CD4-positive, alpha-beta T cell (primary cell): Measurements from ENCODE around the gene MACROD2. TPM values are rescaled to one million over a fixed set of nuclear protein-coding genes. Genes with fewer than 3 reads are reported as not detected.

ENCODE experiments used
- ATAC-seq: fragments of 200-7000 bp; cut with Tn5 transposase; one replicate; pipeline ENCODE4 v1.10.0; 2022; ENCODE audit warnings: mild to moderate bottlenecking; ENCODE audit not compliant: poor library complexity
- CTCF ChIA-PET: fragments of 350-600 bp; sonication (Branson Sonifier 250); formaldehyde crosslinking; loops from one replicate; lab custom pipeline; 2021; ENCODE audit warnings: antibody characterized with exemption, inconsistent platforms; lab: Charles Lee
- POLR2A ChIA-PET: fragments of 350-600 bp; sonication (Branson Sonifier 250); formaldehyde crosslinking; loops from one replicate; lab custom pipeline; 2021; ENCODE audit warnings: antibody characterized with exemption, inconsistent platforms; lab: Charles Lee
- DNase-seq, 14 experiments: peaks; one replicate each; pipeline ENCODE4 v3.0.0-alpha.2; 2013 to 2020; ENCODE audit warnings: mixed read lengths in 2 of 14
- H3K27ac ChIP-seq, 2 donors: one replicate each; pipeline versions ENCODE4 v1.5.1 to v1.7.0; 2013; ENCODE audit warnings: low read length in 2 of 2, low read depth in 1 of 2, mild to moderate bottlenecking in 1 of 2
- H3K27me3 ChIP-seq, 2 experiments: 1 replicate in 1 of 2; 2 replicates in 1 of 2; pipeline versions ENCODE4 v1.6.1 to v1.7.0; 2013; ENCODE audit warnings: low read length in 2 of 2, control low read depth in 1 of 2, mild to moderate bottlenecking in 1 of 2, moderate library complexity in 1 of 2; ENCODE audit not compliant: insufficient read depth in 2 of 2, control insufficient read depth in 1 of 2
- H3K36me3 ChIP-seq: one replicate; pipeline ENCODE4 v1.6.1; 2013; ENCODE audit warnings: low read length, control low read depth; ENCODE audit not compliant: insufficient read depth
- H3K4me1 ChIP-seq: one replicate; pipeline ENCODE4 v1.6.1; 2013; ENCODE audit warnings: low read length, control low read depth; ENCODE audit not compliant: insufficient read depth
- H3K4me3 ChIP-seq: one replicate; pipeline ENCODE4 v1.5.1; 2013; ENCODE audit warnings: mild to moderate bottlenecking, low read length, moderate library complexity
- H3K9me3 ChIP-seq, 2 experiments: 1 replicate in 1 of 2; 2 replicates in 1 of 2; pipeline versions ENCODE4 v1.6.1 to v1.7.0; 2013; ENCODE audit warnings: low read length in 2 of 2, mild to moderate bottlenecking in 2 of 2, control low read depth in 1 of 2, moderate library complexity in 1 of 2; ENCODE audit not compliant: control insufficient read depth in 1 of 2, insufficient read depth in 1 of 2
- H3K27ac Mint-ChIP-seq: one replicate; pipeline ENCODE4 v1.8.0; 2020; ENCODE audit warnings: mixed read lengths
- H3K27me3 Mint-ChIP-seq: one replicate; pipeline ENCODE4 v1.8.0; 2021; ENCODE audit warnings: mixed read lengths
- H3K36me3 Mint-ChIP-seq: one replicate; pipeline ENCODE4 v1.8.0; 2021; ENCODE audit warnings: low read depth, mixed read lengths
- H3K4me1 Mint-ChIP-seq: one replicate; pipeline ENCODE4 v1.8.0; 2021; ENCODE audit warnings: low read depth, mixed read lengths
- H3K4me3 Mint-ChIP-seq: one replicate; pipeline ENCODE4 v1.8.0; 2020; ENCODE audit warnings: mild to moderate bottlenecking, mixed read lengths
- H3K9me3 Mint-ChIP-seq: one replicate; pipeline ENCODE4 v1.8.0; 2020; ENCODE audit warnings: mixed read lengths
- CTCF ChIP-seq: fragments of 200-600 bp; IDR thresholded peaks from one replicate; pipeline ENCODE4 v1.8.0; 2022; ENCODE audit warnings: antibody characterized with exemption, mild to moderate bottlenecking
- intact Hi-C, 2 experiments: fragments of 100-400 bp; cut with DNase I in 1 of 2; cut with micrococcal nuclease in 1 of 2; formaldehyde crosslinking; loops; one replicate each; pipeline versions ENCODE4 v1.15.1 to v1.9.0; 2023 to 2025; cut with DNase I, micrococcal nuclease
- total RNA-seq, 174 experiments: library from RNA in 2 of 174; stranded (reverse) in 2 of 174; gene quantifications; one replicate each; pipeline ENCODE4 v1.2.3 and lab custom pipeline; 2021 to 2026

The MACROD2 gene
- total RNA-seq, 2 experiments from 2014 or later, result not detected

GRCh38 chr20:14049111-14049510, 53.8 kb downstream of the MACROD2 start:
- POLR2A ChIA-PET, result no interaction called here
- Mint-ChIP-seq H3K4me3 (no peak overlapping the region), H3K4me1 (no peaks in the 10 kb centered on the region), H3K9me3 (no peaks in the 10 kb centered on the region), H3K27ac (no peak overlapping the region), H3K27me3 (no peaks in the 10 kb centered on the region), H3K36me3 (no peaks in the 10 kb centered on the region)
- no peaks in the 10 kb centered on the region for H3K36me3 ChIP-seq
- ATAC-seq (no peak), DNase-seq (no peak)
- H3K4me3 ChIP-seq, result no peak overlapping the region
- no peak for TF ChIP-seq CTCF
- CTCF ChIA-PET, result no interaction called here
- no peaks in the 10 kb centered on the region for H3K27me3 ChIP-seq
- H3K4me1 ChIP-seq, result no peaks in the 10 kb centered on the region
- intact Hi-C loops, result no loop called here
- H3K27ac ChIP-seq, result no peak overlapping the region
- peaks cover 0 to 13% of the 10 kb centered on the region in 2 experiments for H3K9me3 ChIP-seq

- Mint-ChIP-seq H3K27me3 (no peaks in the 10 kb centered on the region), H3K4me3 (no peak overlapping the region), H3K36me3 (no peaks in the 10 kb centered on the region), H3K27ac (no peak overlapping the region), H3K9me3 (no peaks in the 10 kb centered on the region), H3K4me1 (no peaks in the 10 kb centered on the region)
- Histone ChIP-seq H3K9me3 (peaks cover 0 to 4% of the 10 kb centered on the region in 2 experiments), H3K36me3 (no peaks in the 10 kb centered on the region), H3K4me1 (no peaks in the 10 kb centered on the region), H3K27me3 (no peaks in the 10 kb centered on the region), H3K4me3 (no peak overlapping the region), H3K27ac (no peak overlapping the region)
- TF ChIP-seq CTCF, result no peak
- ATAC-seq, result no peak
- CTCF ChIA-PET, result no interaction called here
- no peak for DNase-seq
- intact Hi-C loops, result loop anchor here in 1 of 2 experiments (5.0 kb wide), 1 partner anchor 229 kb away; no protein-coding TSS in a partner anchor
- POLR2A ChIA-PET, result no interaction called here
These were observed 56.1 kb downstream of the MACROD2 start for GRCh38 chr20:14051454-14051853.

GRCh38 chr20:14055127-14055742, 59.9 kb downstream of the MACROD2 start:
- ATAC-seq, result no peak

More at GRCh38 chr20:14055127-14055742, 59.9 kb downstream of the MACROD2 start:
- Histone ChIP-seq H3K27me3 (no peaks in the 10 kb centered on the region), H3K36me3 (no peaks in the 10 kb centered on the region), H3K27ac (no peak overlapping the region), H3K4me3 (no peak overlapping the region), H3K9me3 (no peaks in the 10 kb centered on the region), H3K4me1 (no peaks in the 10 kb centered on the region)
- peak in 4 of 14 experiments; percentile 3 to 43 (median 34) for DNase-seq
- H3K27ac Mint-ChIP-seq, result no peak overlapping the region
- no peaks in the 10 kb centered on the region for H3K4me1 Mint-ChIP-seq
- no peaks in the 10 kb centered on the region for H3K27me3 Mint-ChIP-seq
- intact Hi-C loops, result no loop called here
- ChIA-PET CTCF (interaction anchor here (0.7 to 0.9 kb wide), 2 partner anchors 19 to 1716 kb away, joined by 3 read pairs; no protein-coding TSS in a partner anchor), POLR2A (no interaction called here)
- H3K4me3 Mint-ChIP-seq, result no peak overlapping the region
- no peaks in the 10 kb centered on the region for H3K9me3 Mint-ChIP-seq
- peak; percentile 66 for TF ChIP-seq CTCF
- no peaks in the 10 kb centered on the region for H3K36me3 Mint-ChIP-seq
